ENCODE data around the gene OVCA2. TPM values are rescaled to one million over a fixed set of nuclear protein-coding genes. Genes with fewer than 3 reads are reported as not detected.

Gene OVCA2
- total RNA-seq, 1 experiment from 2014 or later, result 33.5 TPM

- no peak for TF ChIP-seq CTCF (IDR thresholded peaks at IDR 0.05; ENCODE audit: unreplicated experiment)
- peaks cover 12% of the 10 kb centered on the region for H3K4me1 Mint-ChIP-seq (ENCODE audit: insufficient read depth, unreplicated experiment)
- no peaks in the 10 kb centered on the region for H3K9me3 Mint-ChIP-seq (ENCODE audit: unreplicated experiment)
- BruUV-seq (replicated peaks), result no TSS peak
- ChIA-PET POLR2A (no interaction called here), CTCF (interaction anchor here (0.6 kb wide), 1 partner anchor 38 kb away, joined by 3 read pairs; no protein-coding TSS in a partner anchor)
- no peaks in the 10 kb centered on the region for H3K36me3 Mint-ChIP-seq (ENCODE audit: insufficient read depth, unreplicated experiment)
- DNase-seq (ENCODE audit: unreplicated experiment), result no peak
- no peak overlapping the region for H3K4me3 Mint-ChIP-seq (ENCODE audit: unreplicated experiment)
- H3K27me3 Mint-ChIP-seq (ENCODE audit: insufficient read depth, unreplicated experiment), result no peaks in the 10 kb centered on the region
- intact Hi-C loops (cut with micrococcal nuclease), result no loop called here
- H3K27ac Mint-ChIP-seq (ENCODE audit: low read depth, unreplicated experiment), result no peak overlapping the region
Measured at GRCh38 chr17:2002767-2003329, 39.0 kb upstream of the OVCA2 start.

GRCh38 chr17:2003525-2003924 is 38.3 kb upstream of the OVCA2 start:
- Mint-ChIP-seq H3K9me3 (ENCODE audit: unreplicated experiment) (no peaks in the 10 kb centered on the region), H3K4me1 (ENCODE audit: insufficient read depth, unreplicated experiment) (peaks cover 14% of the 10 kb centered on the region), H3K4me3 (ENCODE audit: unreplicated experiment) (no peak overlapping the region), H3K27me3 (ENCODE audit: insufficient read depth, unreplicated experiment) (no peaks in the 10 kb centered on the region), H3K36me3 (ENCODE audit: insufficient read depth, unreplicated experiment) (no peaks in the 10 kb centered on the region), H3K27ac (ENCODE audit: low read depth, unreplicated experiment) (no peak overlapping the region)
- no peak for DNase-seq (ENCODE audit: unreplicated experiment)
- no peak for TF ChIP-seq CTCF (IDR thresholded peaks at IDR 0.05; ENCODE audit: unreplicated experiment)
- POLR2A ChIA-PET, result no interaction called here
- CTCF ChIA-PET, result no interaction called here
- intact Hi-C loops (cut with micrococcal nuclease), result no loop called here
- no TSS peak for BruUV-seq (replicated peaks)

- intact Hi-C loops (cut with micrococcal nuclease), result no loop called here
- H3K4me3 Mint-ChIP-seq (ENCODE audit: unreplicated experiment), result no peak overlapping the region
- CTCF ChIA-PET, result interaction anchor here (0.8 to 1.0 kb wide), 2 partner anchors 22 to 96 kb away, joined by 3 to 4 read pairs; no protein-coding TSS in a partner anchor
Measured at GRCh38 chr17:2004435-2004952, 37.3 kb upstream of the OVCA2 start.

More at GRCh38 chr17:2004435-2004952, 37.3 kb upstream of the OVCA2 start:
- peaks cover 14% of the 10 kb centered on the region for H3K4me1 Mint-ChIP-seq (ENCODE audit: insufficient read depth, unreplicated experiment)
- BruUV-seq (replicated peaks), result no TSS peak
- H3K36me3 Mint-ChIP-seq (ENCODE audit: insufficient read depth, unreplicated experiment), result no peaks in the 10 kb centered on the region
- H3K27me3 Mint-ChIP-seq (ENCODE audit: insufficient read depth, unreplicated experiment), result no peaks in the 10 kb centered on the region
- no peak overlapping the region for H3K27ac Mint-ChIP-seq (ENCODE audit: low read depth, unreplicated experiment)
- POLR2A ChIA-PET, result no interaction called here
- no peak for DNase-seq (ENCODE audit: unreplicated experiment)
- TF ChIP-seq CTCF (IDR thresholded peaks at IDR 0.05; ENCODE audit: unreplicated experiment), result no peak
- no peaks in the 10 kb centered on the region for H3K9me3 Mint-ChIP-seq (ENCODE audit: unreplicated experiment)
